ENCODE results near the gene BEST1. TPM values are rescaled to one million over a fixed set of nuclear protein-coding genes. Genes with fewer than 3 reads are reported as not detected.

The BEST1 gene
- total RNA-seq, 1 donor from 2014 or later, result not detected

DNA sequence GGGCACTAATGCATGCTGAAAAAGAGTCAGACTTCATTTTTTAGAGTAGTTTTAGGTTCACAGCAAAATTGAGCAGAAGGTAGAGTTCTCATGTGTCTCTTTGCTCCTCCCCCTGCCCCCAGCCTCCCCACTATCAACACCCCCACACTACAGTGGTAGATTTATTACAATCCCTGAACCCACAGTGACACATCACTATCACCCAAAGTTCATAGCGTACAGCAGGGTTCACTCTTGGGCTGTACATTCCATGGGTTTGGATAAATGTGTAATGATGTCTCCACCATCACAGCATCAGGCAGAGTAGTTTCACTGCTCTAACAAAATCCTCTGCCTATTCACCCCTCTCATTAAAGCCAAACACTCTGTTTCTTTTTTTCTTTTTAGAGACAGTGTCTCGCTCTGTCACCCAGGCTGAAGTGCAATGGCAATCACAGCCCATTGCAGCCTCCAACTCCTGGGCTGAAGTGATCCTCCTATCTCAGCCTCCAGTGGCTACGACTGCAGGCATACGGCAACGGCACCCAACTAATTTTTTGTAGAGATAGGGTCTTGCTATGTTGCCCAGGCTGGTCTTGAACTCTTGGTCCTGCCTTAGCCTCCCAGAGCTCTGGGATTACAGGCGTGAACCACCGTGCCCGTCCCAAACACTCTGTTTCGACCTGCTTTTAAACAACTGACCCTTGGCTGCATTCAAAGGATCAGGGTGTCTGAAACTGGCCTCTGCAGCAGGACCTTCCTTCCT, 4.1 kb downstream of the BEST1 start:
- Histone ChIP-seq H2AFZ (replicated peaks) (peak overlapping the region; percentile 94), H3K4me1 (peaks cover 6% of the 10 kb centered on the region), H4K20me1 (ENCODE audit: low read depth) (no peaks in the 10 kb centered on the region), H3F3A (ENCODE audit: low read depth) (peaks cover 15% of the 10 kb centered on the region), H3K27me3 (peaks cover 34% of the 10 kb centered on the region), H3K4me3 (peak overlapping the region; percentile 41), H3K9ac (no peak overlapping the region), H3K9me3 (ENCODE audit: low read depth) (no peaks in the 10 kb centered on the region), H3K4me2 (peak overlapping the region; percentile 86), H3K36me3 (no peaks in the 10 kb centered on the region), H3K27ac (no peak overlapping the region), H3K79me2 (ENCODE audit: low read depth) (no peaks in the 10 kb centered on the region)
- H3K27ac Mint-ChIP-seq, result no peak overlapping the region
- H3K4me3 Mint-ChIP-seq, result peak overlapping the region; percentile 50
- TF ChIP-seq CTCF (IDR thresholded peaks at IDR 0.05) (no peak), EZH2phosphoT487 (IDR thresholded peaks at IDR 0.05) (no peak), EZH2 (IDR thresholded peaks at IDR 0.05) (no peak)
- no peaks in the 10 kb centered on the region for H3K9me3 Mint-ChIP-seq
- peaks cover 6% of the 10 kb centered on the region for H3K4me1 Mint-ChIP-seq
- no peaks in the 10 kb centered on the region for H3K36me3 Mint-ChIP-seq
- peaks cover 13% of the 10 kb centered on the region for H3K27me3 Mint-ChIP-seq (ENCODE audit: insufficient read depth, low read depth)
- no peak for DNase-seq (ENCODE audit: low spot score)

GRCh38 chr11:61954851-61955421, 4.8 kb downstream of the BEST1 start:
- Histone ChIP-seq H3F3A (ENCODE audit: low read depth) (peaks cover 15% of the 10 kb centered on the region), H3K9me3 (ENCODE audit: low read depth) (no peaks in the 10 kb centered on the region), H2AFZ (replicated peaks) (peak overlapping the region; percentile 94), H3K27me3 (peaks cover 34% of the 10 kb centered on the region), H3K9ac (no peak overlapping the region), H3K4me1 (peaks cover 6% of the 10 kb centered on the region), H4K20me1 (ENCODE audit: low read depth) (no peaks in the 10 kb centered on the region), H3K79me2 (ENCODE audit: low read depth) (no peaks in the 10 kb centered on the region), H3K4me3 (peak overlapping the region; percentile 41), H3K27ac (no peak overlapping the region), H3K36me3 (no peaks in the 10 kb centered on the region), H3K4me2 (peak overlapping the region; percentile 86)
- peak; percentile 74 for DNase-seq (ENCODE audit: low spot score)
- H3K4me3 Mint-ChIP-seq, result peak overlapping the region; percentile 68
- no peak overlapping the region for H3K27ac Mint-ChIP-seq
- TF ChIP-seq EZH2phosphoT487 (IDR thresholded peaks at IDR 0.05) (no peak), CTCF (IDR thresholded peaks at IDR 0.05) (no peak), EZH2 (IDR thresholded peaks at IDR 0.05) (no peak)
- peaks cover 13% of the 10 kb centered on the region for H3K27me3 Mint-ChIP-seq (ENCODE audit: insufficient read depth, low read depth)
- H3K36me3 Mint-ChIP-seq, result no peaks in the 10 kb centered on the region
- no peaks in the 10 kb centered on the region for H3K9me3 Mint-ChIP-seq
- H3K4me1 Mint-ChIP-seq, result no peaks in the 10 kb centered on the region

- Mint-ChIP-seq H3K27me3 (ENCODE audit: insufficient read depth, low read depth) (peaks cover 13% of the 10 kb centered on the region), H3K4me1 (no peaks in the 10 kb centered on the region), H3K36me3 (no peaks in the 10 kb centered on the region), H3K9me3 (no peaks in the 10 kb centered on the region), H3K27ac (peak overlapping the region; percentile 53), H3K4me3 (peak overlapping the region; percentile 77)
- Histone ChIP-seq H3K9me3 (ENCODE audit: low read depth) (no peaks in the 10 kb centered on the region), H4K20me1 (ENCODE audit: low read depth) (no peaks in the 10 kb centered on the region), H3K27ac (no peak overlapping the region), H3K4me1 (peaks cover 6% of the 10 kb centered on the region), H3K4me2 (peak overlapping the region; percentile 86), H3F3A (ENCODE audit: low read depth) (peaks cover 15% of the 10 kb centered on the region), H3K79me2 (ENCODE audit: low read depth) (no peaks in the 10 kb centered on the region), H3K9ac (no peak overlapping the region), H3K4me3 (peak overlapping the region; percentile 41), H2AFZ (replicated peaks) (peak overlapping the region; percentile 94), H3K27me3 (peaks cover 34% of the 10 kb centered on the region), H3K36me3 (no peaks in the 10 kb centered on the region)
- TF ChIP-seq EZH2 (IDR thresholded peaks at IDR 0.05) (no peak), EZH2phosphoT487 (IDR thresholded peaks at IDR 0.05) (no peak), CTCF (IDR thresholded peaks at IDR 0.05) (no peak)
- DNase-seq (ENCODE audit: low spot score), result peak; percentile 67
These were observed 5.4 kb downstream of the BEST1 start for GRCh38 chr11:61955422-61956135.

All from neural progenitor cell (in vitro differentiated cells).